ENCODE results near the gene SLC25A34.
"Not testable (repeated sequence)": the region's sequence is repeated elsewhere in the genome, so short reads cannot be mapped to it uniquely, and the experiment has no call there.

The SLC25A34 gene

GRCh38 chr1:15736038-15736891, at the start of gene SLC25A34:
TSS of gene SLC25A34 (plus strand) at chr1:15736258. CDS start at chr1:15736486, 228 bp downstream.
- DNase-seq (ENCODE audit: low read depth in 3 of 3) = no peak

- no peak for DNase-seq (ENCODE audit: low read depth in 3 of 3)
Measured at GRCh38 chr1:15687446-15687845, 48.6 kb upstream of the SLC25A34 start.

- no peak for DNase-seq (ENCODE audit: low read depth in 3 of 3)
Measured at GRCh38 chr1:15690317-15690716, 45.7 kb upstream of the SLC25A34 start.

GRCh38 chr1:15691434-15692032, 44.5 kb upstream of the SLC25A34 start:
- no peak for DNase-seq (ENCODE audit: low read depth in 3 of 3)

- no peak for DNase-seq (ENCODE audit: low read depth in 3 of 3)
Measured at GRCh38 chr1:15692121-15692682, 43.9 kb upstream of the SLC25A34 start.

- DNase-seq (ENCODE audit: low read depth in 3 of 3) = no peak
Measured at GRCh38 chr1:15693371-15693770, 42.7 kb upstream of the SLC25A34 start.

GRCh38 chr1:15696956-15697521, 39.0 kb upstream of the SLC25A34 start:
- no peak for DNase-seq (ENCODE audit: low read depth in 3 of 3)

- DNase-seq (ENCODE audit: low read depth in 3 of 3) = no peak
Measured at GRCh38 chr1:15698201-15698600, 37.9 kb upstream of the SLC25A34 start.

- not testable (repeated sequence) for DNase-seq (ENCODE audit: low read depth in 3 of 3)
Measured at GRCh38 chr1:15699321-15699720, 36.7 kb upstream of the SLC25A34 start.

GRCh38 chr1:15700508-15700907, 35.5 kb upstream of the SLC25A34 start:
- DNase-seq (ENCODE audit: low read depth in 3 of 3) = no peak

- DNase-seq (ENCODE audit: low read depth in 3 of 3) = no peak
Measured at GRCh38 chr1:15701784-15702183, 34.3 kb upstream of the SLC25A34 start.

GRCh38 chr1:15702722-15703550, 33.1 kb upstream of the SLC25A34 start:
- DNase-seq (ENCODE audit: low read depth in 3 of 3) = no peak

GRCh38 chr1:15703562-15703961, 32.5 kb upstream of the SLC25A34 start:
- no peak for DNase-seq (ENCODE audit: low read depth in 3 of 3)

- DNase-seq (ENCODE audit: low read depth in 3 of 3) = no peak
Measured at GRCh38 chr1:15704526-15705183, 31.4 kb upstream of the SLC25A34 start.

- DNase-seq (ENCODE audit: low read depth in 3 of 3) = no peak
Measured at GRCh38 chr1:15705184-15705566, 30.9 kb upstream of the SLC25A34 start.

GRCh38 chr1:15706751-15707150, 29.3 kb upstream of the SLC25A34 start:
- no peak for DNase-seq (ENCODE audit: low read depth in 3 of 3)

- no peak for DNase-seq (ENCODE audit: low read depth in 3 of 3)
Measured at GRCh38 chr1:15707239-15707925, 28.7 kb upstream of the SLC25A34 start.

GRCh38 chr1:15708486-15709137, 27.4 kb upstream of the SLC25A34 start:
- DNase-seq (ENCODE audit: low read depth in 3 of 3) = no peak

GRCh38 chr1:15709226-15709625, 26.8 kb upstream of the SLC25A34 start:
- no peak for DNase-seq (ENCODE audit: low read depth in 3 of 3)

- DNase-seq (ENCODE audit: low read depth in 3 of 3) = no peak
Measured at GRCh38 chr1:15712168-15712567, 23.9 kb upstream of the SLC25A34 start.
